ENCODE measurements around the gene KRT86. TPM values are rescaled to one million over a fixed set of nuclear protein-coding genes. Genes with fewer than 3 reads are reported as not detected.

Gene KRT86
- total and polyA plus RNA-seq, 12 donors: 0.61 to 6.2 (median 1.3) TPM; not detected in 2

- no peak overlapping the region for H3K27ac ChIP-seq
- no peaks in the 10 kb centered on the region for H3K27me3 ChIP-seq
- intact Hi-C loops (cut with DNase I): no loop called here
- no peak overlapping the region for H3K4me3 ChIP-seq
- TF ChIP-seq POLR2A (IDR thresholded peaks at IDR 0.05): no peak
- no peak for TF ChIP-seq CTCF (IDR thresholded peaks at IDR 0.05)
- DNase-seq: no peak
- 94 to 99% (median 97%) methylated on average over 11 of the region's 11 CpGs for WGBS, 4 donors
- no peaks in the 10 kb centered on the region for H3K9me3 ChIP-seq (replicated peaks in 1 of 3)
- peaks cover 11 to 20% of the 10 kb centered on the region in 2 donors for H3K4me1 ChIP-seq (replicated peaks in 1 of 2)
- no peaks in the 10 kb centered on the region for H3K36me3 ChIP-seq (replicated peaks in 1 of 2)
Observed at GRCh38 chr12:52252728-52253343, 21.6 kb upstream of the KRT86 start.

GRCh38 chr12:52253391-52254179, 20.9 kb upstream of the KRT86 start:
- Histone ChIP-seq H3K27me3 (no peaks in the 10 kb centered on the region), H3K4me1 (replicated peaks in 1 of 2) (peaks cover 8 to 17% of the 10 kb centered on the region in 2 donors), H3K27ac (no peak overlapping the region), H3K4me3 (no peak overlapping the region), H3K9me3 (replicated peaks in 1 of 3) (no peaks in the 10 kb centered on the region), H3K36me3 (replicated peaks in 1 of 2) (no peaks in the 10 kb centered on the region)
- WGBS, 4 donors: 88 to 98% (median 94%) methylated on average over 7 to 14 of the region's 14 CpGs
- no peak for DNase-seq
- TF ChIP-seq CTCF (IDR thresholded peaks at IDR 0.05) (no peak), POLR2A (IDR thresholded peaks at IDR 0.05) (no peak)
- intact Hi-C loops (cut with DNase I): no loop called here

GRCh38 chr12:52254180-52254964, 20.1 kb upstream of the KRT86 start:
- TF ChIP-seq CTCF (IDR thresholded peaks at IDR 0.05) (no peak), POLR2A (IDR thresholded peaks at IDR 0.05) (no peak)
- intact Hi-C loops (cut with DNase I): no loop called here
- Histone ChIP-seq H3K9me3 (replicated peaks in 1 of 3) (no peaks in the 10 kb centered on the region), H3K4me1 (replicated peaks in 1 of 2) (peaks cover 5 to 13% of the 10 kb centered on the region in 2 donors), H3K27ac (no peak overlapping the region), H3K4me3 (no peak overlapping the region), H3K27me3 (no peaks in the 10 kb centered on the region), H3K36me3 (replicated peaks in 1 of 2) (no peaks in the 10 kb centered on the region)
- DNase-seq: no peak
- 91 to 92% (median 92%) methylated on average over 10 of the region's 10 CpGs for WGBS, 4 donors
